HG02870 (cell line): Measurements from ENCODE around the gene CDS2.

ENCODE experiments used
- ATAC-seq: cut with Tn5 transposase; IDR thresholded peaks from one replicate; pipeline ENCODE4 v1.9.1; 2021; ENCODE audit warnings: mild to moderate bottlenecking, moderate library complexity; ENCODE audit not compliant: unreplicated experiment

Gene CDS2

GRCh38 chr20:5118220-5119142, 8.3 kb upstream of the CDS2 start:
- ATAC-seq: no peak

- ATAC-seq: no peak
Measured at GRCh38 chr20:5119143-5119434, 7.7 kb upstream of the CDS2 start.

- ATAC-seq: peak; percentile 92
Measured at GRCh38 chr20:5119435-5120184, 7.2 kb upstream of the CDS2 start, which contains the start of gene PCNA. PCNA (minus strand) TSS chr20:5119958; CDS start chr20:5119798, 160 bp downstream.

- ATAC-seq: no peak
Measured at GRCh38 chr20:5120185-5120476, 6.7 kb upstream of the CDS2 start.

GRCh38 chr20:5122873-5123260, 3.9 kb upstream of the CDS2 start:
- no peak for ATAC-seq

GRCh38 chr20:5127204-5127858, 523 bp downstream of the CDS2 start:
- peak; percentile 17 for ATAC-seq

- no peak for ATAC-seq
Measured at GRCh38 chr20:5127859-5128424, 1.1 kb downstream of the CDS2 start.

GRCh38 chr20:5128886-5129285, 2.1 kb downstream of the CDS2 start:
- ATAC-seq: no peak

- no peak for ATAC-seq
Measured at GRCh38 chr20:5131502-5131901, 4.7 kb downstream of the CDS2 start.

GRCh38 chr20:5133998-5134397, 7.2 kb downstream of the CDS2 start:
- no peak for ATAC-seq

- ATAC-seq: no peak
Measured at GRCh38 chr20:5135363-5136012, 8.7 kb downstream of the CDS2 start.

- ATAC-seq: no peak
Measured at GRCh38 chr20:5136096-5136495, 9.3 kb downstream of the CDS2 start.

GRCh38 chr20:5140195-5140594, 13.4 kb downstream of the CDS2 start:
- ATAC-seq: no peak

- no peak for ATAC-seq
Measured at GRCh38 chr20:5141615-5142014, 14.8 kb downstream of the CDS2 start.

- ATAC-seq: no peak
Measured at GRCh38 chr20:5143851-5144250, 17.0 kb downstream of the CDS2 start.

GRCh38 chr20:5145365-5146098, 18.7 kb downstream of the CDS2 start:
- no peak for ATAC-seq

GRCh38 chr20:5146099-5146668, 19.4 kb downstream of the CDS2 start:
- ATAC-seq: no peak

GRCh38 chr20:5146871-5147592, 20.2 kb downstream of the CDS2 start:
- ATAC-seq: no peak

- no peak for ATAC-seq
Measured at GRCh38 chr20:5148581-5148980, 21.8 kb downstream of the CDS2 start.
